Right lobe of liver (tissue), 6 donors: ENCODE data around the gene DEPDC5. TPM values are rescaled to one million over a fixed set of nuclear protein-coding genes. Genes with fewer than 3 reads are reported as not detected.
"Not testable (repeated sequence)": the region's sequence is repeated elsewhere in the genome, so short reads cannot be mapped to it uniquely, and the experiment has no call there.

Source experiments
- ATAC-seq, 4 donors: fragments of 200-7000 bp; cut with Tn5 transposase; one replicate each; pipeline ENCODE4 v1.9.1; 2020; ENCODE audit warnings: mild to moderate bottlenecking in 4 of 4, moderate library complexity in 4 of 4
- DNase-seq, 3 donors: peaks; one replicate each; pipeline ENCODE4 v3.0.0-alpha.2; 2020
- H3K27ac ChIP-seq, 3 donors: fragments of 200-600 bp; one replicate each; pipeline ENCODE4 v1.8.0; 2022
- H3K27me3 ChIP-seq, 2 donors: fragments of 200-600 bp; one replicate each; pipeline ENCODE4 v1.8.0; 2022
- H3K36me3 ChIP-seq, 4 donors: fragments of 200-600 bp; sonication (generic) in 1 of 4; one replicate each; pipeline versions ENCODE4 v1.5.1 to v1.8.0; 2017 to 2022; ENCODE audit warnings: control low read depth in 1 of 4
- H3K4me1 ChIP-seq, 4 donors: fragments of 200-600 bp; sonication (generic) in 1 of 4; one replicate each; pipeline versions ENCODE4 v1.5.1 to v1.8.0; 2017 to 2022; ENCODE audit warnings: control low read depth in 1 of 4
- H3K4me3 ChIP-seq, 3 donors: fragments of 200-600 bp; one replicate each; pipeline ENCODE4 v1.8.0; 2022
- H3K9me3 ChIP-seq, 4 donors: fragments of 200-600 bp; sonication (generic) in 1 of 4; one replicate each; pipeline versions ENCODE4 v1.5.1 to v1.8.0; 2017 to 2022; ENCODE audit warnings: control low read depth in 1 of 4
- CTCF ChIP-seq, 4 donors: fragments of 200-600 bp in 3 of 4; fragments of 450-650 bp in 1 of 4; IDR thresholded peaks; one replicate each; pipeline versions ENCODE4 v1.5.1 to v1.8.0; 2016 to 2022; ENCODE audit warnings: antibody characterized with exemption in 4 of 4, mild to moderate bottlenecking in 2 of 4
- POLR2A ChIP-seq: fragments of 450-650 bp; IDR thresholded peaks from one replicate; pipeline ENCODE4 v1.6.1; 2017; ENCODE audit warnings: antibody characterized with exemption, mild to moderate bottlenecking
- WGBS: methylation state at CpG from one replicate; pipeline ENCODE4 v1.1.6; 2018; ENCODE audit warnings: low coverage, low lambda C conversion rate; ENCODE audit not compliant: insufficient coverage; ENCODE audit errors: missing lambda C conversion rate; 5-methylcytosine and 5-hydroxymethylcytosine counted together
- intact Hi-C, 2 donors: fragments of 100-400 bp; cut with DNase I; formaldehyde crosslinking; loops; one replicate each; pipeline versions ENCODE4 v1.11.2 to v1.14.1; 2022
- long read RNA-seq: library from polyadenylated mRNA; unstranded; transcript quantifications from one replicate; pipeline ENCODE4 v2.0.0, GENCODE V29; 2019
- total RNA-seq, 6 experiments: library from RNA; depleted of rRNA in 2 of 6; stranded (reverse); fragments of >200 nt in 2 of 6; fragmentation: NEBNext Ultra II Directional in 3 of 6; extraction: Animal tissue kit (Norgen Biotek cat#: 25700) in 3 of 6; gene quantifications; one replicate each; pipeline versions ENCODE4 v1.1.0 to v1.2.4, GENCODE V29; 2016 to 2023
- donor health status: DM: no; HTN: yes; CAD: no.
- donor health status: DM: no; HTN: no; CAD: no.
- donor health status: DM: no; HTN: no; CAD: no.
- donor health status: DM: no; HTN: yes; CAD: no.
- donor health status: DM: no; HTN: yes; CAD: no.

DEPDC5 gene
- 10 to 100 TPM in 5 of 6 experiments, 1 to 10 TPM in 1; 9.1 to 22.9 (median 14.6) TPM for total RNA-seq
- long read RNA-seq, result 0 reads

- Histone ChIP-seq H3K4me3 (peak within 1 kb of the TSS; percentile 72 to 97 (median 80)), H3K36me3 (peaks cover 0 to 5% (median 0%) of the 10 kb centered on the region in 4 donors), H3K9me3 (no peaks in the 10 kb centered on the region), H3K27ac (peak within 1 kb of the TSS; percentile 77 to 89 (median 81)), H3K27me3 (no peaks in the 10 kb centered on the region), H3K4me1 (peaks cover 0 to 37% (median 18%) of the 10 kb centered on the region in 4 donors)
- ATAC-seq (peak; percentile 82 to 93 (median 86)), DNase-seq (peak; percentile 98)
- intact Hi-C loops, result no loop called here
- no peak for TF ChIP-seq CTCF (IDR thresholded peaks at IDR 0.05)
- TF ChIP-seq POLR2A, result peak; percentile 90
- 0% methylated on average over 18 of the region's 65 CpGs for WGBS
Observed at GRCh38 chr22:31753634-31754501, at the start of gene DEPDC5. Gene DEPDC5 (plus strand): TSS chr22:31754019. CDS start chr22:31754922, 903 bp downstream.

- 94% methylated on average over 8 of the region's 8 CpGs for WGBS
- Histone ChIP-seq H3K27ac (no peak overlapping the region), H3K4me1 (no peaks in the 10 kb centered on the region), H3K36me3 (peaks cover 0 to 33% (median 10%) of the 10 kb centered on the region in 4 donors), H3K4me3 (no peak overlapping the region), H3K27me3 (no peaks in the 10 kb centered on the region), H3K9me3 (no peaks in the 10 kb centered on the region)
- DNase-seq, result no peak
- intact Hi-C loops, result no loop called here
- TF ChIP-seq CTCF (IDR thresholded peaks at IDR 0.05) (no peak), POLR2A (no peak)
- no peak for ATAC-seq
Observed at GRCh38 chr22:31707519-31707918, 46.3 kb upstream of the DEPDC5 start.

- H3K9me3 ChIP-seq, H3K4me3 ChIP-seq, ATAC-seq, DNase-seq, H3K4me1 ChIP-seq, H3K27me3 ChIP-seq, H3K27ac ChIP-seq, intact Hi-C loops: not testable (repeated sequence)
- H3K36me3 ChIP-seq, result peaks cover 7 to 34% (median 16%) of the 10 kb centered on the region in 4 donors
- 73% methylated on average over 7 of the region's 12 CpGs for WGBS
Observed at GRCh38 chr22:31711226-31711625, 42.6 kb upstream of the DEPDC5 start.

GRCh38 chr22:31715147-31715778 is 38.6 kb upstream of the DEPDC5 start:
- Histone ChIP-seq H3K36me3 (peaks cover 8 to 59% (median 23%) of the 10 kb centered on the region in 4 donors), H3K9me3 (no peaks in the 10 kb centered on the region), H3K4me3 (no peak overlapping the region), H3K4me1 (no peaks in the 10 kb centered on the region), H3K27me3 (no peaks in the 10 kb centered on the region), H3K27ac (no peak overlapping the region)
- TF ChIP-seq CTCF (IDR thresholded peaks at IDR 0.05) (no peak), POLR2A (no peak)
- ATAC-seq (no peak), DNase-seq (no peak)
- 84% methylated on average over 5 of the region's 5 CpGs for WGBS
- intact Hi-C loops, result no loop called here
